Keratinocyte (primary cell): ENCODE measurements around the gene ADGRB2. TPM values are rescaled to one million over a fixed set of nuclear protein-coding genes. Genes with fewer than 3 reads are reported as not detected.

Experiments used
- DNase-seq: peaks from one replicate; pipeline ENCODE4 v3.0.0-alpha.2; 2011; ENCODE audit warnings: low read depth, missing footprints, low spot score
- FAIRE-seq: peaks from 2 replicates; lab custom pipeline; 2011; peaks lifted over from hg19 to GRCh38; lab: Jason Lieb, UNC
- H2AFZ ChIP-seq: 2 replicates; pipeline ENCODE4 v1.6.0; 2012; ENCODE audit warnings: low read length, control low read depth, inconsistent platforms; ENCODE audit not compliant: control insufficient read depth
- H3K27ac ChIP-seq: 2 replicates; pipeline ENCODE4 v1.5.1; 2011; ENCODE audit warnings: low read length; ENCODE audit not compliant: control insufficient read depth, insufficient read depth
- H3K27me3 ChIP-seq: 3 replicates; pipeline ENCODE4 v1.6.0; 2011; ENCODE audit warnings: low read length; ENCODE audit not compliant: control insufficient read depth, insufficient read depth; ENCODE audit errors: extremely low read depth
- H3K36me3 ChIP-seq, 2 experiments: 2 replicates in 1 of 2; 3 replicates in 1 of 2; pipeline ENCODE4 v1.5.1; 2011; ENCODE audit warnings: low read length in 2 of 2, mild to moderate bottlenecking in 1 of 2; ENCODE audit not compliant: control insufficient read depth in 2 of 2, insufficient read depth in 2 of 2; ENCODE audit errors: extremely low read depth in 1 of 2
- H3K4me1 ChIP-seq: 3 replicates; pipeline ENCODE4 v1.5.1; 2011; ENCODE audit warnings: low read length; ENCODE audit not compliant: control insufficient read depth, insufficient read depth; ENCODE audit errors: extremely low read depth
- H3K4me2 ChIP-seq: 3 replicates; pipeline ENCODE4 v1.6.0; 2011; ENCODE audit warnings: low read depth, low read length; ENCODE audit not compliant: control insufficient read depth, insufficient read depth; ENCODE audit errors: extremely low read depth
- H3K4me3 ChIP-seq, 3 experiments: fragments of 200-600 bp in 1 of 3; sonication (generic) in 1 of 3; 2 replicates in 2 of 3; 3 replicates in 1 of 3; pipeline ENCODE4 v1.5.1; 2011 to 2016; ENCODE audit warnings: low read length in 3 of 3, mild to moderate bottlenecking in 3 of 3, control low read depth in 2 of 3, inconsistent platforms in 1 of 3, low read depth in 1 of 3, mixed read lengths in 1 of 3, mixed run types in 1 of 3, moderate library complexity in 1 of 3; ENCODE audit not compliant: control insufficient read depth in 2 of 3, insufficient read depth in 2 of 3; ENCODE audit errors: extremely low read depth in 1 of 3
- H3K79me2 ChIP-seq: 2 replicates; pipeline ENCODE4 v1.6.0; 2012; ENCODE audit warnings: low read length; ENCODE audit not compliant: control insufficient read depth, insufficient read depth
- H3K9ac ChIP-seq: 3 replicates; pipeline ENCODE4 v1.6.0; 2011; ENCODE audit warnings: low read length; ENCODE audit not compliant: control insufficient read depth, insufficient read depth; ENCODE audit errors: extremely low read depth
- H3K9me1 ChIP-seq: 3 replicates; pipeline ENCODE4 v1.6.0; 2011; ENCODE audit warnings: low read length; ENCODE audit not compliant: control insufficient read depth, insufficient read depth; ENCODE audit errors: extremely low read depth
- H3K9me3 ChIP-seq: 2 replicates; pipeline ENCODE4 v1.5.1; 2012; ENCODE audit warnings: low read depth, low read length; ENCODE audit not compliant: control insufficient read depth
- H4K20me1 ChIP-seq: 3 replicates; pipeline ENCODE4 v1.6.0; 2011; ENCODE audit warnings: low read length; ENCODE audit not compliant: control insufficient read depth, insufficient read depth; ENCODE audit errors: extremely low read depth
- EZH2 ChIP-seq: IDR thresholded peaks from one replicate; pipeline ENCODE4 v1.6.1; 2012; ENCODE audit warnings: inconsistent platforms, mild to moderate bottlenecking, low read length, moderate library complexity
- dilution Hi-C: fragments of 300-500 bp; cut with MboI; formaldehyde crosslinking; loops from one replicate; pipeline ENCODE4 v1.7.0; 2020; ENCODE audit warnings: low sequenced_read_pairs; ENCODE audit not compliant: extremely low pct_ligation_motif_present
- polyA plus RNA-seq, 5 experiments: library from polyadenylated mRNA; depleted of rRNA in 3 of 5; stranded (reverse) in 3 of 5; stranded (forward) in 1 of 5; unstranded in 1 of 5; fragments of >200 nt; gene quantifications; 1 replicate in 1 of 5; 2 replicates in 3 of 5; 3 replicates in 1 of 5; pipeline versions ENCODE4 v1.2.1 to v1.2.3, GENCODE V29; 2011 to 2012; ENCODE audit warnings: missing spikeins in 2 of 5, low read depth in 1 of 5, low replicate concordance in 1 of 5
- TF ChIP-seq, protein P1 (sequence below), 3 experiments: IDR thresholded peaks in 1 of 3; conservative IDR thresholded peaks in 1 of 3; optimal IDR thresholded peaks in 1 of 3; 2 replicates in 2 of 3; 3 replicates in 1 of 3; pipeline versions ENCODE3 to v1.5.1; 2011; ENCODE audit warnings: low read length in 3 of 3, mild to moderate bottlenecking in 3 of 3, moderate library complexity in 2 of 3, control low read depth in 1 of 3, inconsistent platforms in 1 of 3; ENCODE audit not compliant: insufficient read depth in 2 of 3; ENCODE audit errors: extremely low read depth in 1 of 3

ADGRB2 gene
- polyA plus RNA-seq, 1 donor (not counting 4 experiments of a cell fraction or from before 2014, with no cell fraction given) = 0.68 TPM

DNA sequence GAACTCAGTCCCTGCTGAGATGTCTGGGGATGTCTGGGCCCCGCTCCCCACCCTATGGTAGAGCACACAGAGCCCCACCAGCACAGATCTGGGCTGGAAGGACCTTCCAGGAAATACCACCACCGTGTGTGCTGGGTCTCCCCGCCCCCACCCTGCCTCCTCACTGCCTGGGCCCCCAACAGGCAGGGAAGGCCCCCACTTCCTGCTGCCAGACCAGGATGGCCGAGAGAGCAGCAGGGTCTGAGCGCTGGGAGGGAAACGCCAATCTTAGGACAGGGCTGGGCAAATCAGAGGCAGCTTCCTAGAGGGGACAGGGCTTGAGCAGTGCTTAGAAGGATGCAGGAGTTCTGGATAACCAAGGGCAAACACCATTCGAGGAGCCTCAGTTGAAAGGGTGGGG, 11.9 kb downstream of the ADGRB2 start:
- no peak overlapping the region for H3K27ac ChIP-seq
- H3K9ac ChIP-seq = no peak overlapping the region
- H2AFZ ChIP-seq = no peak overlapping the region
- H3K36me3 ChIP-seq = no peaks in the 10 kb centered on the region
- peaks cover 5% of the 10 kb centered on the region for H3K27me3 ChIP-seq
- TF ChIP-seq EZH2 = no peak
- TF ChIP-seq, protein P1, sequence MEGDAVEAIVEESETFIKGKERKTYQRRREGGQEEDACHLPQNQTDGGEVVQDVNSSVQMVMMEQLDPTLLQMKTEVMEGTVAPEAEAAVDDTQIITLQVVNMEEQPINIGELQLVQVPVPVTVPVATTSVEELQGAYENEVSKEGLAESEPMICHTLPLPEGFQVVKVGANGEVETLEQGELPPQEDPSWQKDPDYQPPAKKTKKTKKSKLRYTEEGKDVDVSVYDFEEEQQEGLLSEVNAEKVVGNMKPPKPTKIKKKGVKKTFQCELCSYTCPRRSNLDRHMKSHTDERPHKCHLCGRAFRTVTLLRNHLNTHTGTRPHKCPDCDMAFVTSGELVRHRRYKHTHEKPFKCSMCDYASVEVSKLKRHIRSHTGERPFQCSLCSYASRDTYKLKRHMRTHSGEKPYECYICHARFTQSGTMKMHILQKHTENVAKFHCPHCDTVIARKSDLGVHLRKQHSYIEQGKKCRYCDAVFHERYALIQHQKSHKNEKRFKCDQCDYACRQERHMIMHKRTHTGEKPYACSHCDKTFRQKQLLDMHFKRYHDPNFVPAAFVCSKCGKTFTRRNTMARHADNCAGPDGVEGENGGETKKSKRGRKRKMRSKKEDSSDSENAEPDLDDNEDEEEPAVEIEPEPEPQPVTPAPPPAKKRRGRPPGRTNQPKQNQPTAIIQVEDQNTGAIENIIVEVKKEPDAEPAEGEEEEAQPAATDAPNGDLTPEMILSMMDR (optimal IDR thresholded peaks at IDR 0.05 in 1 of 3, IDR thresholded peaks at IDR 0.05 in 1 of 3, conservative IDR thresholded peaks at IDR 0.05 in 1 of 3; ENCODE audit: extremely low read depth in 1 of 3, insufficient read depth in 2 of 3, low read length in 3 of 3) = no peak
- dilution Hi-C loops = no loop called here
- no peaks in the 10 kb centered on the region for H3K9me1 ChIP-seq
- H3K4me2 ChIP-seq = no peak overlapping the region
- peaks cover 29% of the 10 kb centered on the region for H3K4me1 ChIP-seq
- no peaks in the 10 kb centered on the region for H3K9me3 ChIP-seq
- no peak overlapping the region for H3K4me3 ChIP-seq
- no peak for DNase-seq
- H3K79me2 ChIP-seq = no peaks in the 10 kb centered on the region
- no peaks in the 10 kb centered on the region for H4K20me1 ChIP-seq
- no peak for FAIRE-seq

DNA sequence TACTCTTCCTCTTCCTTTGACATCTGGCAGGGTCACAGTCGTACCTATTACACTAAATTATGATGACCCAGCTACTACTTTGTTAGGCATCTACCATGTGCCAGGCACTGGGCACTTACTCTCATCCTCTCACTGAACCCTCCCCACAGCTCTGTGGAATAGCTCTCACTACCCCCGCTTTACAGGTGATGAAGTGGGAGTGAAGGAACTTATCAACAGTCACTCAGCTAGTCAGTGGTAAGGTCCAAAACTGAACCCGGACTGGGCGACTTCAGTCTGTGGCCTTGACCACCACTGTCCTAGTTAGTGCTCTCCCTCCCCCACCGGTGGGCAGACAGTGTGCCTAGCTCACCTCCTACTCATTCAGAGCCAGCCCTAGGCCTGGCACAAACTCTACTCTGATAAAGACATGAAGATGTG, 12.3 kb downstream of the ADGRB2 start:
- Histone ChIP-seq H3K9me1 (no peaks in the 10 kb centered on the region), H2AFZ (no peak overlapping the region), H3K27ac (no peak overlapping the region), H3K27me3 (peaks cover 5% of the 10 kb centered on the region), H3K4me1 (peaks cover 29% of the 10 kb centered on the region), H3K4me2 (no peak overlapping the region), H3K9me3 (no peaks in the 10 kb centered on the region), H3K36me3 (no peaks in the 10 kb centered on the region), H4K20me1 (no peaks in the 10 kb centered on the region), H3K4me3 (no peak overlapping the region), H3K9ac (no peak overlapping the region), H3K79me2 (no peaks in the 10 kb centered on the region)
- FAIRE-seq (no peak), DNase-seq (no peak)
- TF ChIP-seq, protein P1 (optimal IDR thresholded peaks at IDR 0.05 in 1 of 3, IDR thresholded peaks at IDR 0.05 in 1 of 3, conservative IDR thresholded peaks at IDR 0.05 in 1 of 3; ENCODE audit: extremely low read depth in 1 of 3, insufficient read depth in 2 of 3, low read length in 3 of 3) = no peak
- TF ChIP-seq EZH2 = no peak
- dilution Hi-C loops = no loop called here
